ENCODE measurements around the gene GP5.

GP5 gene

GRCh38 chr3:194434503-194434902 is 35.4 kb upstream of the GP5 start:
- peaks cover 1% of the 10 kb centered on the region for H3K79me1 ChIP-seq (replicated peaks; ENCODE audit: low read length, poor library complexity, severe bottlenecking)
- no peak overlapping the region for H3K4ac ChIP-seq (ENCODE audit: low read depth in 1 of 2, low read length in 2 of 2)
- H2BK12ac ChIP-seq (ENCODE audit: low read length in 2 of 2), result no peak overlapping the region
- DNase-seq, result no peak
- no peak overlapping the region for H2BK120ac ChIP-seq (ENCODE audit: low read depth, low read length)
- H2AFZ ChIP-seq (ENCODE audit: low read depth, low read length), result no peak overlapping the region
- H3K9me3 ChIP-seq (ENCODE audit: control insufficient read depth, low read length), result no peaks in the 10 kb centered on the region
- no peak overlapping the region for H3K4me3 ChIP-seq (ENCODE audit: insufficient read depth in 1 of 2, low read depth in 1 of 2, low read length in 2 of 2)
- H3K36me3 ChIP-seq (ENCODE audit: control insufficient read depth in 1 of 2, insufficient read depth in 2 of 2, low read depth in 1 of 2, low read length in 2 of 2), result peaks cover 14 to 98% of the 10 kb centered on the region in 2 experiments
- 96% methylated on average over 3 of the region's 3 CpGs for WGBS
- no peak overlapping the region for H4K91ac ChIP-seq (ENCODE audit: low read length)
- H4K8ac ChIP-seq (ENCODE audit: low read length), result no peak overlapping the region
- no peaks in the 10 kb centered on the region for H3K27me3 ChIP-seq (ENCODE audit: control insufficient read depth in 1 of 2, insufficient read depth in 1 of 2, low read length in 2 of 2)
- no peak overlapping the region for H3K9ac ChIP-seq (ENCODE audit: low read length)
- H2AK5ac ChIP-seq (ENCODE audit: low read length, severe bottlenecking), result no peak overlapping the region
- no peak overlapping the region for H3K18ac ChIP-seq (ENCODE audit: low read depth in 1 of 2, low read length in 2 of 2)
- H3K4me2 ChIP-seq (ENCODE audit: low read length, poor library complexity, severe bottlenecking), result no peak overlapping the region
- no peak overlapping the region for H3K27ac ChIP-seq (ENCODE audit: low read length, poor library complexity, severe bottlenecking)
- H3K4me1 ChIP-seq (ENCODE audit: control insufficient read depth, insufficient read depth, low read depth, low read length), result no peaks in the 10 kb centered on the region
- H2BK5ac ChIP-seq (ENCODE audit: low read depth, low read length, poor library complexity, severe bottlenecking), result no peak overlapping the region
- no peak overlapping the region for H3K23ac ChIP-seq (ENCODE audit: low read length in 2 of 2)
- no peak overlapping the region for H2BK15ac ChIP-seq (ENCODE audit: low read depth, poor library complexity, severe bottlenecking)
- H3K14ac ChIP-seq (ENCODE audit: low read length in 2 of 2), result no peak overlapping the region

GRCh38 chr3:194431554-194431953 is 32.5 kb upstream of the GP5 start:
- no peak overlapping the region for H2AK5ac ChIP-seq (ENCODE audit: low read length, severe bottlenecking)
- no peak overlapping the region for H4K8ac ChIP-seq (ENCODE audit: low read length)
- no peak overlapping the region for H3K4me2 ChIP-seq (ENCODE audit: low read length, poor library complexity, severe bottlenecking)
- H3K9ac ChIP-seq (ENCODE audit: low read length), result no peak overlapping the region
- H2AFZ ChIP-seq (ENCODE audit: low read depth, low read length), result no peak overlapping the region
- WGBS, result 89% methylated on average over 5 of the region's 5 CpGs
- peaks cover 9 to 92% of the 10 kb centered on the region in 2 experiments for H3K36me3 ChIP-seq (ENCODE audit: control insufficient read depth in 1 of 2, insufficient read depth in 2 of 2, low read depth in 1 of 2, low read length in 2 of 2)
- no peaks in the 10 kb centered on the region for H3K79me1 ChIP-seq (replicated peaks; ENCODE audit: low read length, poor library complexity, severe bottlenecking)
- no peak overlapping the region for H3K23ac ChIP-seq (ENCODE audit: low read length in 2 of 2)
- no peaks in the 10 kb centered on the region for H3K27me3 ChIP-seq (ENCODE audit: control insufficient read depth in 1 of 2, insufficient read depth in 1 of 2, low read length in 2 of 2)
- H3K9me3 ChIP-seq (ENCODE audit: control insufficient read depth, low read length), result no peaks in the 10 kb centered on the region
- no peak overlapping the region for H3K4me3 ChIP-seq (ENCODE audit: insufficient read depth in 1 of 2, low read depth in 1 of 2, low read length in 2 of 2)
- no peaks in the 10 kb centered on the region for H3K4me1 ChIP-seq (ENCODE audit: control insufficient read depth, insufficient read depth, low read depth, low read length)
- H2BK12ac ChIP-seq (ENCODE audit: low read length in 2 of 2), result no peak overlapping the region
- H3K27ac ChIP-seq (ENCODE audit: low read length, poor library complexity, severe bottlenecking), result no peak overlapping the region
- no peak overlapping the region for H2BK5ac ChIP-seq (ENCODE audit: low read depth, low read length, poor library complexity, severe bottlenecking)
- H3K18ac ChIP-seq (ENCODE audit: low read depth in 1 of 2, low read length in 2 of 2), result no peak overlapping the region
- H3K4ac ChIP-seq (ENCODE audit: low read depth in 1 of 2, low read length in 2 of 2), result no peak overlapping the region
- no peak overlapping the region for H2BK120ac ChIP-seq (ENCODE audit: low read depth, low read length)
- no peak for DNase-seq
- no peak overlapping the region for H2BK15ac ChIP-seq (ENCODE audit: low read depth, poor library complexity, severe bottlenecking)
- no peak overlapping the region for H4K91ac ChIP-seq (ENCODE audit: low read length)
- H3K14ac ChIP-seq (ENCODE audit: low read length in 2 of 2), result no peak overlapping the region

GRCh38 chr3:194425399-194425798 is 26.3 kb upstream of the GP5 start:
- H3K9ac ChIP-seq (ENCODE audit: low read length), result no peak overlapping the region
- H3K18ac ChIP-seq (ENCODE audit: low read depth in 1 of 2, low read length in 2 of 2), result no peak overlapping the region
- H2BK120ac ChIP-seq (ENCODE audit: low read depth, low read length), result no peak overlapping the region
- no peak overlapping the region for H2BK5ac ChIP-seq (ENCODE audit: low read depth, low read length, poor library complexity, severe bottlenecking)
- peaks cover 1% of the 10 kb centered on the region for H3K79me1 ChIP-seq (replicated peaks; ENCODE audit: low read length, poor library complexity, severe bottlenecking)
- H3K9me3 ChIP-seq (ENCODE audit: control insufficient read depth, low read length), result no peaks in the 10 kb centered on the region
- no peaks in the 10 kb centered on the region for H3K4me1 ChIP-seq (ENCODE audit: control insufficient read depth, insufficient read depth, low read depth, low read length)
- H3K27ac ChIP-seq (ENCODE audit: low read length, poor library complexity, severe bottlenecking), result no peak overlapping the region
- no peak overlapping the region for H4K91ac ChIP-seq (ENCODE audit: low read length)
- no peak overlapping the region for H3K4me3 ChIP-seq (ENCODE audit: insufficient read depth in 1 of 2, low read depth in 1 of 2, low read length in 2 of 2)
- H3K4ac ChIP-seq (ENCODE audit: low read depth in 1 of 2, low read length in 2 of 2), result no peak overlapping the region
- no peak for DNase-seq
- H4K8ac ChIP-seq (ENCODE audit: low read length), result no peak overlapping the region
- peaks cover 8 to 88% of the 10 kb centered on the region in 2 experiments for H3K36me3 ChIP-seq (ENCODE audit: control insufficient read depth in 1 of 2, insufficient read depth in 2 of 2, low read depth in 1 of 2, low read length in 2 of 2)
- H3K23ac ChIP-seq (ENCODE audit: low read length in 2 of 2), result no peak overlapping the region
- no peak overlapping the region for H2AFZ ChIP-seq (ENCODE audit: low read depth, low read length)
- H2BK15ac ChIP-seq (ENCODE audit: low read depth, poor library complexity, severe bottlenecking), result no peak overlapping the region
- no peak overlapping the region for H2BK12ac ChIP-seq (ENCODE audit: low read length in 2 of 2)
- no peaks in the 10 kb centered on the region for H3K27me3 ChIP-seq (ENCODE audit: control insufficient read depth in 1 of 2, insufficient read depth in 1 of 2, low read length in 2 of 2)
- no peak overlapping the region for H3K4me2 ChIP-seq (ENCODE audit: low read length, poor library complexity, severe bottlenecking)
- WGBS, result 87% methylated on average over 3 of the region's 4 CpGs
- H2AK5ac ChIP-seq (ENCODE audit: low read length, severe bottlenecking), result no peak overlapping the region
- no peak overlapping the region for H3K14ac ChIP-seq (ENCODE audit: low read length in 2 of 2)

DNA sequence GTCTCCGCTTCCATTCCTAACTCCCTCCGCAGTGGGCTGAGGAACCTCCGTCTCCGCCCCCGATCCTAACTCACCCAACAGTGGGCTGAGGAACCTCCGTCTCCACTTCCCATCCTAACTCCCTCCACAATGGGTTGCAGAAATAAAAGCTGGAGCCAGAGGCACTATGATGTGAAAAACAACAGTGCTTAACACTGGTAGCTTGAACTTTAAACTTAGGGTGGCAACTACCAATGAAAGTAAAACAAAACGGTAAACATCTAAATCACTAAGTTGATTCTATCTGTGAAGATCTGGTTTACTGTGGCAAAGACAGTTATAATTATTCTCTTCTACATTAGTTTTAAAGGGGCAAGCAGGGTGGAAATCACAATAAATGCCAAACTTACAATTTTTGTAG is 25.9 kb upstream of the GP5 start:
- H3K14ac ChIP-seq (ENCODE audit: low read length in 2 of 2), result no peak overlapping the region
- peaks cover 8 to 88% of the 10 kb centered on the region in 2 experiments for H3K36me3 ChIP-seq (ENCODE audit: control insufficient read depth in 1 of 2, insufficient read depth in 2 of 2, low read depth in 1 of 2, low read length in 2 of 2)
- no peak overlapping the region for H3K4me2 ChIP-seq (ENCODE audit: low read length, poor library complexity, severe bottlenecking)
- no peak overlapping the region for H2BK15ac ChIP-seq (ENCODE audit: low read depth, poor library complexity, severe bottlenecking)
- no peak overlapping the region for H3K9ac ChIP-seq (ENCODE audit: low read length)
- H3K27me3 ChIP-seq (ENCODE audit: control insufficient read depth in 1 of 2, insufficient read depth in 1 of 2, low read length in 2 of 2), result no peaks in the 10 kb centered on the region
- H2AFZ ChIP-seq (ENCODE audit: low read depth, low read length), result no peak overlapping the region
- no peak overlapping the region for H3K23ac ChIP-seq (ENCODE audit: low read length in 2 of 2)
- no peak overlapping the region for H3K4me3 ChIP-seq (ENCODE audit: insufficient read depth in 1 of 2, low read depth in 1 of 2, low read length in 2 of 2)
- H3K79me1 ChIP-seq (replicated peaks; ENCODE audit: low read length, poor library complexity, severe bottlenecking), result peaks cover 1% of the 10 kb centered on the region
- no peak overlapping the region for H2BK5ac ChIP-seq (ENCODE audit: low read depth, low read length, poor library complexity, severe bottlenecking)
- WGBS, result 95% methylated on average over 5 of the region's 7 CpGs
- H3K27ac ChIP-seq (ENCODE audit: low read length, poor library complexity, severe bottlenecking), result no peak overlapping the region
- H2BK120ac ChIP-seq (ENCODE audit: low read depth, low read length), result no peak overlapping the region
- no peak overlapping the region for H4K91ac ChIP-seq (ENCODE audit: low read length)
- H3K4me1 ChIP-seq (ENCODE audit: control insufficient read depth, insufficient read depth, low read depth, low read length), result no peaks in the 10 kb centered on the region
- H4K8ac ChIP-seq (ENCODE audit: low read length), result no peak overlapping the region
- no peak overlapping the region for H2BK12ac ChIP-seq (ENCODE audit: low read length in 2 of 2)
- no peak for DNase-seq
- H3K4ac ChIP-seq (ENCODE audit: low read depth in 1 of 2, low read length in 2 of 2), result no peak overlapping the region
- no peak overlapping the region for H2AK5ac ChIP-seq (ENCODE audit: low read length, severe bottlenecking)
- H3K9me3 ChIP-seq (ENCODE audit: control insufficient read depth, low read length), result no peaks in the 10 kb centered on the region
- no peak overlapping the region for H3K18ac ChIP-seq (ENCODE audit: low read depth in 1 of 2, low read length in 2 of 2)

Data from mesenchymal stem cell (in vitro differentiated cells and primary cell).